ENCODE data around the gene P2RX5. TPM values are rescaled to one million over a fixed set of nuclear protein-coding genes. Genes with fewer than 3 reads are reported as not detected.

P2RX5 gene
- total RNA-seq, 1 experiment from 2014 or later = 14.9 TPM

- ChIA-PET CTCF (interaction anchor here (0.6 kb wide), 2 partner anchors 67 to 154 kb away, joined by 3 to 8 read pairs; no protein-coding TSS in a partner anchor), POLR2A (no interaction called here)
- intact Hi-C loops (cut with micrococcal nuclease; ENCODE audit: unreplicated experiment) (no loop called here), in situ Hi-C loops (cut with HindIII; ENCODE audit: low pct_unique_long_range_greater_than_20kb, low sequenced_read_pairs) (no loop called here)
- H3K27ac ChIP-seq (ENCODE audit: low read length) = no peak overlapping the region
- ATAC-seq = no peak
- no peaks in the 10 kb centered on the region for H3K9me3 ChIP-seq (ENCODE audit: control insufficient read depth, insufficient read depth, low read depth, low read length)
- H3K27me3 ChIP-seq (ENCODE audit: control insufficient read depth, insufficient read depth, low read length) = no peaks in the 10 kb centered on the region
- no peak overlapping the region for H3K4me3 ChIP-seq (ENCODE audit: low read depth in 2 of 2, low read length in 2 of 2)
- BruUV-seq (replicated peaks) = no TSS peak
- H3K36me3 ChIP-seq (ENCODE audit: control insufficient read depth, insufficient read depth, low read length) = no peaks in the 10 kb centered on the region
- no peak for DNase-seq (ENCODE audit: low read depth, low spot score)
- no peak for TF ChIP-seq POLR2AphosphoS5 (IDR thresholded peaks at IDR 0.05; ENCODE audit: low read depth, low read length)
- no peak for TF ChIP-seq CTCF (IDR thresholded peaks at IDR 0.05)
- TF ChIP-seq REST (IDR thresholded peaks at IDR 0.05; ENCODE audit: insufficient read depth in 1 of 2, low read depth in 2 of 2, low read length in 1 of 2) = no peak
- TF ChIP-seq TCF7L2 (IDR thresholded peaks at IDR 0.05; ENCODE audit: low read depth, low read length) = no peak
- no peak for TF ChIP-seq SIN3A (IDR thresholded peaks at IDR 0.05; ENCODE audit: borderline replicate concordance, insufficient read depth, low read depth, low read length)
- H3K4me1 ChIP-seq (ENCODE audit: control insufficient read depth, insufficient read depth, low read length) = no peaks in the 10 kb centered on the region
Observed at GRCh38 chr17:3739422-3740124, 43.6 kb upstream of the P2RX5 start.

- ChIA-PET CTCF (interaction anchor here (0.6 to 1.9 kb wide), 5 partner anchors 15 to 155 kb away, joined by 3 to 8 read pairs (median 4); partner anchors contain the start of gene HASPIN), POLR2A (no interaction called here)
- in situ Hi-C loops (cut with HindIII; ENCODE audit: low pct_unique_long_range_greater_than_20kb, low sequenced_read_pairs) (no loop called here), intact Hi-C loops (cut with micrococcal nuclease; ENCODE audit: unreplicated experiment) (no loop called here)
- no peak overlapping the region for H3K4me3 ChIP-seq (ENCODE audit: low read depth in 2 of 2, low read length in 2 of 2)
- no peaks in the 10 kb centered on the region for H3K27me3 ChIP-seq (ENCODE audit: control insufficient read depth, insufficient read depth, low read length)
- H3K9me3 ChIP-seq (ENCODE audit: control insufficient read depth, insufficient read depth, low read depth, low read length) = no peaks in the 10 kb centered on the region
- no peaks in the 10 kb centered on the region for H3K36me3 ChIP-seq (ENCODE audit: control insufficient read depth, insufficient read depth, low read length)
- BruUV-seq (replicated peaks) = no TSS peak
- no peak for TF ChIP-seq POLR2AphosphoS5 (IDR thresholded peaks at IDR 0.05; ENCODE audit: low read depth, low read length)
- no peak overlapping the region for H3K27ac ChIP-seq (ENCODE audit: low read length)
- H3K4me1 ChIP-seq (ENCODE audit: control insufficient read depth, insufficient read depth, low read length) = no peaks in the 10 kb centered on the region
- DNase-seq (ENCODE audit: low read depth, low spot score) (no peak), ATAC-seq (no peak)
Observed at GRCh38 chr17:3738562-3739295, 42.8 kb upstream of the P2RX5 start.

GRCh38 chr17:3735515-3735914 is 39.6 kb upstream of the P2RX5 start:
- no peak for TF ChIP-seq SIN3A (IDR thresholded peaks at IDR 0.05; ENCODE audit: borderline replicate concordance, insufficient read depth, low read depth, low read length)
- no peak for TF ChIP-seq POLR2AphosphoS5 (IDR thresholded peaks at IDR 0.05; ENCODE audit: low read depth, low read length)
- TF ChIP-seq CTCF (IDR thresholded peaks at IDR 0.05) = no peak
- no peak for TF ChIP-seq REST (IDR thresholded peaks at IDR 0.05; ENCODE audit: insufficient read depth in 1 of 2, low read depth in 2 of 2, low read length in 1 of 2)
- TF ChIP-seq TCF7L2 (IDR thresholded peaks at IDR 0.05; ENCODE audit: low read depth, low read length) = no peak
- no peak overlapping the region for H3K4me3 ChIP-seq (ENCODE audit: low read depth in 2 of 2, low read length in 2 of 2)
- no TSS peak for BruUV-seq (replicated peaks)
- H3K27me3 ChIP-seq (ENCODE audit: control insufficient read depth, insufficient read depth, low read length) = no peaks in the 10 kb centered on the region
- no peaks in the 10 kb centered on the region for H3K9me3 ChIP-seq (ENCODE audit: control insufficient read depth, insufficient read depth, low read depth, low read length)
- H3K27ac ChIP-seq (ENCODE audit: low read length) = no peak overlapping the region
- peaks cover 4% of the 10 kb centered on the region; the same call in 1 of the 2 replicates for H3K4me1 ChIP-seq (ENCODE audit: control insufficient read depth, insufficient read depth, low read length)
- DNase-seq (ENCODE audit: low read depth, low spot score) (no peak), ATAC-seq (no peak)
- ChIA-PET POLR2A (no interaction called here), CTCF (no interaction called here)
- in situ Hi-C loops (cut with HindIII; ENCODE audit: low pct_unique_long_range_greater_than_20kb, low sequenced_read_pairs) = no loop called here
- no peaks in the 10 kb centered on the region for H3K36me3 ChIP-seq (ENCODE audit: control insufficient read depth, insufficient read depth, low read length)
- intact Hi-C loops (cut with micrococcal nuclease; ENCODE audit: unreplicated experiment) = no loop called here

All from Panc1 (cell line).